C4-2B (cell line): ENCODE data around the gene GIPC1.

Experiments
- H3K27ac ChIP-seq: fragments of 450-650 bp; 2 replicates; pipeline ENCODE4 v1.5.1; 2017
- CTCF ChIP-seq: fragments of 450-650 bp; conservative IDR thresholded peaks from 2 replicates; pipeline ENCODE4 v1.5.1; 2017; ENCODE audit warnings: mild to moderate bottlenecking
- ZFX ChIP-seq: fragments of 450-650 bp; IDR thresholded peaks from 2 replicates; pipeline ENCODE4 v1.6.1; 2017

GIPC1 gene

GRCh38 chr19:14433554-14434501 lies 62.1 kb downstream of the GIPC1 start:
- peak overlapping the region; percentile 88 for H3K27ac ChIP-seq
- TF ChIP-seq CTCF = no peak
- TF ChIP-seq ZFX = peak; percentile 58; the same call in 1 of the 2 replicates

- no peak for TF ChIP-seq CTCF
- peak; percentile 86 for TF ChIP-seq ZFX
- peak within 1 kb of the TSS; percentile 88 for H3K27ac ChIP-seq
Measured at GRCh38 chr19:14432791-14433553, 63.0 kb downstream of the GIPC1 start, which contains the start of gene PKN1. Gene PKN1, plus strand, starts transcription at chr19:14433306. Its CDS starts 216 bp downstream, at chr19:14433522.

GRCh38 chr19:14430712-14431111 lies 65.2 kb downstream of the GIPC1 start:
- TF ChIP-seq ZFX (no peak), CTCF (no peak)
- H3K27ac ChIP-seq = no peak overlapping the region

- H3K27ac ChIP-seq = no peak overlapping the region
- TF ChIP-seq ZFX = no peak
- TF ChIP-seq CTCF = no peak
Measured at GRCh38 chr19:14428882-14429416, 67.0 kb downstream of the GIPC1 start.
